Osteoblast (primary cell): Measurements from ENCODE around the gene ZNF502. TPM values are rescaled to one million over a fixed set of nuclear protein-coding genes. Genes with fewer than 3 reads are reported as not detected.

Experiments used
- DNase-seq: peaks from one replicate; pipeline ENCODE4 v3.0.0; 2011; ENCODE audit warnings: low spot score, mixed read lengths; ENCODE audit not compliant: insufficient read length; ENCODE audit errors: missing footprints
- H2AFZ ChIP-seq: 2 replicates; pipeline ENCODE4 v1.6.0; 2011; ENCODE audit warnings: mild to moderate bottlenecking, low read length
- H3K27ac ChIP-seq: 2 replicates; pipeline ENCODE4 v1.5.1; 2011; ENCODE audit warnings: mild to moderate bottlenecking, low read depth, low read length, moderate library complexity
- H3K27me3 ChIP-seq: 2 replicates; pipeline ENCODE4 v1.6.0; 2012; ENCODE audit warnings: mild to moderate bottlenecking, control low read depth, inconsistent platforms, low read length, moderate library complexity; ENCODE audit not compliant: insufficient read depth
- H3K36me3 ChIP-seq: 2 replicates; pipeline ENCODE4 v1.5.1; 2011; ENCODE audit warnings: mild to moderate bottlenecking, low read length, control low read depth, moderate library complexity; ENCODE audit not compliant: insufficient read depth
- H3K4me1 ChIP-seq: 2 replicates; pipeline ENCODE4 v1.5.1; 2011; ENCODE audit warnings: mild to moderate bottlenecking, low read length, control low read depth, moderate library complexity; ENCODE audit not compliant: insufficient read depth
- H3K4me2 ChIP-seq: 2 replicates; pipeline ENCODE4 v1.6.0; 2011; ENCODE audit warnings: mild to moderate bottlenecking, low read length; ENCODE audit not compliant: insufficient read depth
- H3K4me3 ChIP-seq: fragments of 200-600 bp; sonication (generic); 3 replicates; pipeline ENCODE4 v1.5.1; 2012; ENCODE audit warnings: mild to moderate bottlenecking, low read length, inconsistent platforms; ENCODE audit not compliant: insufficient read depth
- H3K79me2 ChIP-seq: 2 replicates; pipeline ENCODE4 v1.6.0; 2012; ENCODE audit warnings: mild to moderate bottlenecking, low read length, control low read depth, inconsistent platforms; ENCODE audit not compliant: insufficient read depth
- H3K9me3 ChIP-seq: 2 replicates; pipeline ENCODE4 v1.5.1; 2011; ENCODE audit warnings: low read depth, low read length, control low read depth
- H4K20me1 ChIP-seq: 2 replicates; pipeline ENCODE4 v1.6.0; 2012; ENCODE audit warnings: mild to moderate bottlenecking, low read length, control low read depth; ENCODE audit not compliant: insufficient read depth
- total RNA-seq: library from RNA; depleted of rRNA; stranded (reverse); fragments of >200 nt; gene quantifications from 2 replicates; pipeline ENCODE4 v1.2.3, GENCODE V29; 2012
- TF ChIP-seq, protein P1 (sequence below): IDR thresholded peaks from 2 replicates; pipeline ENCODE4 v1.5.1; 2011; ENCODE audit warnings: mild to moderate bottlenecking, low read depth, low read length, moderate library complexity; ENCODE audit errors: extremely low read depth

Gene ZNF502
- total RNA-seq, 1 donor, result 4.0 TPM

DNA sequence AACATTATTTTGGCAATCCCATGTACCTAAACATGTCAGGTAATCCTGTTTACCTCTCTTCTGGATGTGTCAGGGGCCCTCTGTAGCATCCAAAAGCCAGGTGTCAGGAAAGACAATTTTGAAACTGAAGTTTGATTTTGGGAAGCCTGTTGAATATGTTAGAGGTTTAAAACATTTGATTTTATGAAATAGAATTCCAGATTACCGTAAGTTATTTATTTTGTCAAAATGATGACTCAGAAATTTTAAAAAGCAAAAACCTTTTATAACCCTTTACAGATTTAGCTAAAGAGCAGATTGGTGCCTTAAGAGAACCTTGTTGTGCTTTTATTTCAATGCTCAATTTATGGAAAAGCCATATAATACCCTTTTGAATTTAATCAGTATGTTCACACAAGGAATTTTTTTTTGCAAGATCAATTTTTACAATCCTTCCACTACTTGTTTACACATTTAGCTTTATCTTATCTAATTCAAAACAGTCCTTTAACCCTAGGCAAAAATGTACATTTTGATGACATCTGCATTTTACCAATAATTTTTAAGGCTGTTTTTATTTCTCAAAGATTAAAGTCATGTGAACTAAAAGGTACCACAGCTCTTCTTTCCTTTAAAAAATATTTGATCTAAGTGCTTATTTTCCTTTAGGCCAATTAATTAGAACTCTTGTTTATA, 59.1 kb downstream of the ZNF502 start:
- peaks cover 43% of the 10 kb centered on the region for H3K79me2 ChIP-seq
- H3K27me3 ChIP-seq, result no peaks in the 10 kb centered on the region
- H3K4me3 ChIP-seq, result no peak overlapping the region
- H3K27ac ChIP-seq, result no peak overlapping the region
- H3K4me1 ChIP-seq, result no peaks in the 10 kb centered on the region
- no peak overlapping the region for H3K4me2 ChIP-seq
- H3K36me3 ChIP-seq, result no peaks in the 10 kb centered on the region
- no peak overlapping the region for H2AFZ ChIP-seq
- TF ChIP-seq, protein P1, sequence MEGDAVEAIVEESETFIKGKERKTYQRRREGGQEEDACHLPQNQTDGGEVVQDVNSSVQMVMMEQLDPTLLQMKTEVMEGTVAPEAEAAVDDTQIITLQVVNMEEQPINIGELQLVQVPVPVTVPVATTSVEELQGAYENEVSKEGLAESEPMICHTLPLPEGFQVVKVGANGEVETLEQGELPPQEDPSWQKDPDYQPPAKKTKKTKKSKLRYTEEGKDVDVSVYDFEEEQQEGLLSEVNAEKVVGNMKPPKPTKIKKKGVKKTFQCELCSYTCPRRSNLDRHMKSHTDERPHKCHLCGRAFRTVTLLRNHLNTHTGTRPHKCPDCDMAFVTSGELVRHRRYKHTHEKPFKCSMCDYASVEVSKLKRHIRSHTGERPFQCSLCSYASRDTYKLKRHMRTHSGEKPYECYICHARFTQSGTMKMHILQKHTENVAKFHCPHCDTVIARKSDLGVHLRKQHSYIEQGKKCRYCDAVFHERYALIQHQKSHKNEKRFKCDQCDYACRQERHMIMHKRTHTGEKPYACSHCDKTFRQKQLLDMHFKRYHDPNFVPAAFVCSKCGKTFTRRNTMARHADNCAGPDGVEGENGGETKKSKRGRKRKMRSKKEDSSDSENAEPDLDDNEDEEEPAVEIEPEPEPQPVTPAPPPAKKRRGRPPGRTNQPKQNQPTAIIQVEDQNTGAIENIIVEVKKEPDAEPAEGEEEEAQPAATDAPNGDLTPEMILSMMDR, result no peak
- DNase-seq, result no peak
- no peaks in the 10 kb centered on the region for H4K20me1 ChIP-seq
- H3K9me3 ChIP-seq, result peaks cover 5% of the 10 kb centered on the region

DNA sequence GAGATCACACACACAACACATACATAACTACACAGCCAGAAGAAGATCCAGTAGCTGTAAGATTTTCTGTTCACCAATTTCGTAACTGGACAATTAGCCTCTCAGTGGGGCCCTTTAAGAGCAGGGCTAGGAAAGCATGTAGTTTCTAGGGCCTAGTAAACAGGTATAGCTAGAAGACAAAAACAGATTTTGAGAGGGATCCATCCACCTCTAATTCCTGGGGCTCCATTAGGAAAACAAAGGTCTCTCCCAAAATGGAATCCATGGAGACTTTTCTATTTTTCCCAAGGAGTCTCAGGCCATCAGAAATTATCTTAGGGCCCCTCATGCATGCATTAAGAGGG, 59.6 kb downstream of the ZNF502 start:
- Histone ChIP-seq H2AFZ (no peak overlapping the region), H3K4me2 (no peak overlapping the region), H3K4me3 (no peak overlapping the region), H3K27me3 (no peaks in the 10 kb centered on the region), H4K20me1 (no peaks in the 10 kb centered on the region), H3K4me1 (no peaks in the 10 kb centered on the region), H3K27ac (no peak overlapping the region), H3K36me3 (peaks cover 2% of the 10 kb centered on the region), H3K79me2 (peaks cover 42% of the 10 kb centered on the region), H3K9me3 (peaks cover 5% of the 10 kb centered on the region)
- TF ChIP-seq, protein P1, result no peak
- no peak for DNase-seq

Other genes with a start within 250 kb of the ZNF502 start
- 9.8 and 11.5 TPM in 2 replicates for gene ZNF445, start 235.0 kb upstream of the ZNF502 start, total RNA-seq
- gene ZKSCAN7, start 157.5 kb upstream of the ZNF502 start, total RNA-seq, result 6.5 and 9.8 TPM in 2 replicates
- 5.0 and 5.8 TPM in 2 replicates for gene ZNF660, start 127.7 kb upstream of the ZNF502 start, total RNA-seq
- 17.7 and 18.6 TPM in 2 replicates for gene ZNF197, start 87.6 kb upstream of the ZNF502 start, total RNA-seq
- 14.7 and 16.3 TPM in 2 replicates for gene ZNF35, start 63.9 kb upstream of the ZNF502 start, total RNA-seq
- 6.5 and 7.2 TPM in 2 replicates for gene ZNF501, start 17.0 kb downstream of the ZNF502 start, total RNA-seq
- 30.0 and 31.8 TPM in 2 replicates for gene KIAA1143, start 49.0 kb downstream of the ZNF502 start, total RNA-seq
- 1.5 and 1.8 TPM in 2 replicates for gene KIF15, start 49.1 kb downstream of the ZNF502 start, total RNA-seq
- 15.6 and 18.1 TPM in 2 replicates for gene TMEM42, start 149.3 kb downstream of the ZNF502 start, total RNA-seq
- gene TGM4, start 161.9 kb downstream of the ZNF502 start, total RNA-seq, result not detected in 2 replicates